Lung (tissue), 12 donors: ENCODE results near the gene SARDH. TPM values are rescaled to one million over a fixed set of nuclear protein-coding genes. Genes with fewer than 3 reads are reported as not detected.
A peak's percentile ranks its signal among the peaks of the same experiment; 100 is the strongest.

Source experiments
- ATAC-seq: fragments of 200-7000 bp; cut with Tn5 transposase; one replicate; pipeline ENCODE4 v1.9.1; 2020; ENCODE audit warnings: moderate number of reproducible peaks; ENCODE audit not compliant: insufficient read depth, low FRiP score
- DNase-seq, 3 donors: peaks; one replicate each; pipeline ENCODE4 v3.0.0-alpha.2; 2013 to 2017
- H3K27ac ChIP-seq, 2 donors: one replicate each; pipeline ENCODE4 v1.5.1; 2013; ENCODE audit warnings: mild to moderate bottlenecking in 2 of 2, moderate library complexity in 2 of 2, control low read depth in 1 of 2, inconsistent platforms in 1 of 2, low read depth in 1 of 2, low read length in 1 of 2
- H3K27me3 ChIP-seq, 3 donors: one replicate each; pipeline ENCODE4 v1.5.1; 2013; ENCODE audit warnings: low read length in 2 of 3; ENCODE audit not compliant: control insufficient read depth in 3 of 3, insufficient read depth in 3 of 3
- H3K36me3 ChIP-seq, 4 donors: one replicate each; pipeline ENCODE4 v1.5.1; 2013; ENCODE audit warnings: low read length in 4 of 4, mild to moderate bottlenecking in 1 of 4, moderate library complexity in 1 of 4; ENCODE audit not compliant: control insufficient read depth in 4 of 4, insufficient read depth in 4 of 4
- H3K4me1 ChIP-seq, 5 donors: one replicate each; pipeline ENCODE4 v1.5.1; 2013; ENCODE audit warnings: low read length in 5 of 5, mild to moderate bottlenecking in 2 of 5, moderate library complexity in 1 of 5; ENCODE audit not compliant: control insufficient read depth in 5 of 5, insufficient read depth in 5 of 5
- H3K4me3 ChIP-seq: one replicate; pipeline ENCODE4 v1.5.1; 2013; ENCODE audit warnings: mild to moderate bottlenecking, control low read depth, moderate library complexity
- H3K9ac ChIP-seq, 2 donors: one replicate each; pipeline ENCODE4 v1.5.1; 2013; ENCODE audit warnings: low read length in 2 of 2, control low read depth in 1 of 2; ENCODE audit not compliant: insufficient read depth in 1 of 2
- H3K9me3 ChIP-seq, 4 donors: one replicate each; pipeline ENCODE4 v1.5.1; 2013; ENCODE audit warnings: low read length in 3 of 4, mild to moderate bottlenecking in 1 of 4, moderate library complexity in 1 of 4; ENCODE audit not compliant: control insufficient read depth in 4 of 4, insufficient read depth in 3 of 4
- WGBS, 2 donors: extraction: QIAGEN DNeasy Blood & Tissue Kit; methylation state at CpG; one replicate each; pipeline ENCODE4 v1.1.7; 2013; 5-methylcytosine and 5-hydroxymethylcytosine counted together
- polyA plus RNA-seq, 2 donors: library from polyadenylated mRNA; stranded (reverse); fragments of 200-250 nt; gene quantifications; one replicate each; pipeline ENCODE4 v1.2.1, GENCODE V29; 2013
- total RNA-seq, 2 donors: library from RNA; depleted of rRNA in 1 of 2; stranded (reverse); fragments of >200 nt in 1 of 2; gene quantifications; one replicate each; pipeline ENCODE4 v1.2.1, GENCODE V29; 2014 to 2021
- TF ChIP-seq, protein P1 (sequence below): IDR thresholded peaks from 2 replicates; pipeline ENCODE4 v1.5.1; 2012; ENCODE audit warnings: mild to moderate bottlenecking; ENCODE audit errors: control extremely low read depth, extremely low read depth
- donor health status: control.
- donor health status: control.
- donor health status: Bipolar disorder and iron deficiency.
- donor health status: healthy.
- donor health status: DM: yes; HTN: yes; CAD: no.

The SARDH gene
- total and polyA plus RNA-seq, 4 donors, result 1.8 to 8.4 (median 4.7) TPM

DNA sequence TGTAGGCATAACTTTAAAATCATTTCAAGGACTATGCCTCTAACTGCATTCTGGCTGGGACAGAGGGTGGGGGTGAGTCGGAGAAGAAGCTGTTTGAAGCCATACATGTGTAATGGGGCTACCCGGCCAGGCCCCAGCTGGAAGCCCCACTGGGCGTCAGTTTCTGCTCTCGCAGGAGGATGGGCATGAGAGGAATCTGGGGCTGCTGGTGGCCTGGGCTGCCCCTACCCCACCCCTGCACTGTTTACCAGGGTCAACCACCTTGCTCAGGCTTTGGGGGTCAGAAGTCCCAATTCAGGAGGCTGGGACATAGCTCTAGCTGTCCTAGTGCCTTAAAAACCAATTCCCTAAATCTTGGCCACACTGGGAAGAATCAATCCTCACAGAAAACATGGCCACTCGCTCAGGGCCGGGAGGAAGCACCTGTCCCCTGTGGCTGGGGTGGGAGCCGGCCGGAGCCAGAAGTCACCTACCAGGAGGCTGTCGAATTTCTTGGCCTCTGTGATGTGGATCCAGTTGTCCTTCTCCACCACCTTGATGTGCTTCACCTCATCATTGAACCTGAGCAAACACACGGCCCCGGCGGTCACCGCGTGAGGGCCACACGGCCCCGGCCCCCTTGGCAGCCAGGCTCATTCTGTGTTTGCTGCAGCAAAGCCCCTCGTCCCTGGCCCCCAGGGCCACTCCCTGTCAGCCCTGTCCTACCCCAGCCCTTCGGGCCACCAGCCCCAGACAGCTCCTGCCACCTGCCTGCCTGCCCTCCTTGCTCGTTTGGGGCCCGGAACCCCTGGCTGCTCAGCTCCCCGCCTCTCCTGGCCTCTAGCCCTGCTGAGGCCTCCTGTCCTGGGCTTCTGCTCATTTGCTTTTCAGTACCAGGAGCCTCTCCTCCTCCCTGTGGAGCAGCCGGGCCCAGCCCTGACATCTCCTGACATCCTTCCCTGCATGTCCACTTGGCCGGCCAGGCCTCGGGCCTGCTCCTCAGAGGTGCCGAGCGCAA is 33.6 kb upstream of the SARDH start:
- Histone ChIP-seq H3K27me3 (no peaks in the 10 kb centered on the region), H3K9me3 (peaks cover 0 to 15% (median 6%) of the 10 kb centered on the region in 4 donors), H3K36me3 (peaks cover 5 to 57% (median 44%) of the 10 kb centered on the region in 4 donors), H3K4me1 (no peaks in the 10 kb centered on the region), H3K9ac (no peak overlapping the region), H3K4me3 (no peak overlapping the region), H3K27ac (no peak overlapping the region)
- DNase-seq, result peak in 1 of 3 donors; percentile 9
- TF ChIP-seq, protein P1, sequence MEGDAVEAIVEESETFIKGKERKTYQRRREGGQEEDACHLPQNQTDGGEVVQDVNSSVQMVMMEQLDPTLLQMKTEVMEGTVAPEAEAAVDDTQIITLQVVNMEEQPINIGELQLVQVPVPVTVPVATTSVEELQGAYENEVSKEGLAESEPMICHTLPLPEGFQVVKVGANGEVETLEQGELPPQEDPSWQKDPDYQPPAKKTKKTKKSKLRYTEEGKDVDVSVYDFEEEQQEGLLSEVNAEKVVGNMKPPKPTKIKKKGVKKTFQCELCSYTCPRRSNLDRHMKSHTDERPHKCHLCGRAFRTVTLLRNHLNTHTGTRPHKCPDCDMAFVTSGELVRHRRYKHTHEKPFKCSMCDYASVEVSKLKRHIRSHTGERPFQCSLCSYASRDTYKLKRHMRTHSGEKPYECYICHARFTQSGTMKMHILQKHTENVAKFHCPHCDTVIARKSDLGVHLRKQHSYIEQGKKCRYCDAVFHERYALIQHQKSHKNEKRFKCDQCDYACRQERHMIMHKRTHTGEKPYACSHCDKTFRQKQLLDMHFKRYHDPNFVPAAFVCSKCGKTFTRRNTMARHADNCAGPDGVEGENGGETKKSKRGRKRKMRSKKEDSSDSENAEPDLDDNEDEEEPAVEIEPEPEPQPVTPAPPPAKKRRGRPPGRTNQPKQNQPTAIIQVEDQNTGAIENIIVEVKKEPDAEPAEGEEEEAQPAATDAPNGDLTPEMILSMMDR, result no peak
- ATAC-seq, result no peak
- 92 to 94% methylated on average over 24 to 26 of the region's 26 CpGs for WGBS, 2 donors

DNA sequence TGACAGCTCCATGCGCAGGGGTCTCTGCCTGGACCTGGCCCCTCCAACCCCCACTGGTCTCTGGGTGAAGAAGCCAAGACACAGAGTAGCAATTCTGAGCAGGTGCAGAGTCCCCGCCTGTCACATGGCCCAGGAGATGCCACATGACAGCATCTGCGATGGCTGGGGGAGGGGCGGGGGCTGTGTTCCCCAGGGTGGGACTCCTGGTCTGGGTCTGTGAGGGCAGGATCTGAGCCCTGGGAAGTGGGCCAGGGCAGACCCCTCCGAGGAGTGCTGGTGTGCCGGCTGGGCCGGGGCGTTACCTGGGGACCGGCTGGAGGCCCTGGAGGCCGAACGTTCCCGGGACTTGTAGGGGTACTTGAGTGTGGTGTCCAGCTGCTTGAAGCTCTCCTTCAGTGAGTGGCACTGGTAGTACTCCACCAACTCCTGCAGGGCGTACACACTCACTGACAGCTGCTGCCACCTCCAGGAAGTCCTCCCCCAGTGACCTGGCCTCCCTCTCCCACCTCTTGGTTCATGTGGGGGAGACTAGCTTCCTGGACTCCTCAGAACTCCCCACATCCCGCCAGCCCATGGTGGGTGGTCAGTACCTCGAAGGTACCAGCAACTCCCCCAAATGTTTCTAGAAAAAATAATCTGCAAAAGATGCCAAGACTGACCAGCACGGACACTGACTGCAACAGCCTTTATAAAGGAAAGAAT is 32.1 kb upstream of the SARDH start:
- peak in 1 of 3 donors; percentile 11 for DNase-seq
- TF ChIP-seq, protein P1, result no peak
- 89 to 94% methylated on average over 16 of the region's 16 CpGs for WGBS, 2 donors

DNA sequence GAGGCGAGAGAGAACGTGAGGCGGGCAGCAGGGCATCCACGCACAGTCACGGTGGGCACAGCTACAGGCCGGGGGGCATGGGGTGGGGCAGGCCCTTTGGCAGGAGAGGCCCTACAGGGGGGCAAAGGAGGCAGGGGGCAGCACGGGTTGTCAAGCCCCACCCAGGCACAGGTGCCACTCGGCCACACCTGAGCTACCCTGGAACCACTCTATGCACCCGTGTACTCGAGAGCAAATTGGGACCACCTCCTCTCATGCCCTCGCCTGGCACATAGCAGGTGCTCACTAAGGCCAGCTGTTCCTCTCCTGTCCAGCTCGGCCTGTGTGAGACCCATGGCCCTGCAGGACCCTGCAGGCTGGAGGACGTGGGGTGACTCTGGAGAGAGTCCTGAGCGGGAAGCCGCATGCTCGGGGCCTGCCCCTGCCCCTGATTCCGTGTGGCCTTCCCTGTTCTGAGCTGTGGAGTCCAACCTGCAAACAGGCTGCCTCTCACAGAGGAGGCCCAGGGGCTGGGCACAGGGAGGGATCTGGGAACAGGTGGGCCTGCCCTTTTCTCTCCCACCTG is 31.4 kb upstream of the SARDH start:
- peaks cover 5 to 47% (median 37%) of the 10 kb centered on the region in 4 donors for H3K36me3 ChIP-seq
- DNase-seq, result peak in 1 of 3 donors; percentile 9
- H3K27me3 ChIP-seq, result no peaks in the 10 kb centered on the region
- H3K9me3 ChIP-seq, result peaks cover 0 to 12% (median 6%) of the 10 kb centered on the region in 4 donors
- no peak overlapping the region for H3K9ac ChIP-seq
- H3K27ac ChIP-seq, result no peak overlapping the region
- WGBS, 2 donors, result 91 to 93% methylated on average over 17 of the region's 17 CpGs
- TF ChIP-seq, protein P1, result no peak
- no peak for ATAC-seq
- H3K4me1 ChIP-seq, result no peaks in the 10 kb centered on the region
- no peak overlapping the region for H3K4me3 ChIP-seq

More for the DNA sequence above, 32.1 kb upstream of the SARDH start:
- Histone ChIP-seq H3K4me3 (no peak overlapping the region), H3K9ac (no peak overlapping the region), H3K27ac (no peak overlapping the region), H3K27me3 (no peaks in the 10 kb centered on the region), H3K9me3 (peaks cover 0 to 15% (median 6%) of the 10 kb centered on the region in 4 donors), H3K36me3 (peaks cover 5 to 53% (median 44%) of the 10 kb centered on the region in 4 donors), H3K4me1 (no peaks in the 10 kb centered on the region)
- ATAC-seq, result no peak
